ENCODE data around the gene C21orf91.
"Not testable (repeated sequence)": the region's sequence is repeated elsewhere in the genome, so short reads cannot be mapped to it uniquely, and the experiment has no call there.

The C21orf91 gene

GRCh38 chr21:17775431-17776126 is 43.6 kb downstream of the C21orf91 start:
- peak; percentile 31 to 62 for DNase-seq

DNA sequence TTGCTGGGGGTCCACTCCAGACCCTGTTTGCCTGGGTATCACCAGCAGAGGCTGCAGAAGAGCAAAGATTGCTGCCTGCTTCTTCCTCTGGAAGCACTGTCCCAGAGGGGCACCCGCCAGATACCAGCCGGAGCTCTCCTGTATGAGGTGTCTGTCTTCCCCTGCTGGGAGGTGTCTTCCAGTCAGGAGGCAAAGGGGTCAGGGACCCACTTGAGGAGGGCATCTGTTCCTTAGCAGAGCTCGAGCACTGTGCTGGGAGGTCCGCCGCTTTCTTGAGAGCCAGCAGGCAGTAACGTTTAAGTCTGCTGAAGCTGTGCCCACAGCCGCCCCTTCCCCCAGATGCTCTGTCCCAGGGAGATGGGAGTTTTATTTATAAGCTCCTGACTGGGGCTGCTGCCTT is 44.1 kb downstream of the C21orf91 start:
- DNase-seq, result not testable (repeated sequence)

DNA sequence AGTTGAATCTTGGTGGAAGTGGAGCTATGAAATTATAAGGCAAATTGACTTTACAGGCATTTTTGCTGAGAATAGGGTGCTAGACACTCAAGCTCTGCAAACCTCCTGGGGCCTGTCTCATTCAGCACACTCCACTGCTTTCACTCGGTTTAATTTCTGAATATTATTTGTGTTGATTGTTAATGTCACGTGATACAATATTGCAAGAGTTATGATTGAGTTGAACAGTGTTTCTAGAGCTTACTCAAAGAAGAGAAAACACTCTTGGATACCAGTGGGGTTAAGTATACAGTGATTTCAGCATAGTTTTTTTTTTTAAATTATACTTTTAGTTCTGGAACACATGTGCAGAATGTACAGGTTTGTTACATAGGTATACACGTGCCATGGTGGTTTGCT is 49.7 kb downstream of the C21orf91 start:
- no peak for DNase-seq

DNA sequence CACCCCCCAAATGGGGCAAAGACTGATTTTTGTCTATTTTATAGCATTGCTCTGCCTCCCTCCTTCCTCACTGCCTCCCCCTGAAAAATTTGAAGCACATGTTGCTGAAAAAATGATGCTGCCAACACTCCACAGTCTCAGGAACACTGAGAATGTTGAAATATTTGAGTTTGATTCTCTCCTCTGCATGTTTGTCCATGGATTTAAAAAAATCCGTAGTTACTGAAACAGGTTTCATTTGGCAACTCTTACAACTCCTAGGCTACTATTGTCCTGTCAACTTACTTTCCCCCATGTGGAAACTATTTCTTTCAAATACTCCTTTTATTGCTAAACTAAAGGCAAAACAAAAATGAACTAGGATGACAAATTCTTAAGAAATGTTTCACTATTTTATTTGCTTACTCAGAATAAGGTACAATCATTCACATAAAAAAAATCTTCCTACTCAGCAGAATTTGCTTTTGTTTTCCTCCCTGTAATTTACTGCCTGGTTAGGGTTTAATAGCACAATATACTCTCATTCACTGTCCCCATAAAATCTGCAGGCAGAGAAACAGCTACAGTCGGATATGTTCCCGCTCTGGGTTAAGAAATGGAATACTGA is 50.2 kb downstream of the C21orf91 start:
- no peak for DNase-seq

GRCh38 chr21:17765207-17765606 is 53.9 kb downstream of the C21orf91 start:
- DNase-seq, result no peak

DNA sequence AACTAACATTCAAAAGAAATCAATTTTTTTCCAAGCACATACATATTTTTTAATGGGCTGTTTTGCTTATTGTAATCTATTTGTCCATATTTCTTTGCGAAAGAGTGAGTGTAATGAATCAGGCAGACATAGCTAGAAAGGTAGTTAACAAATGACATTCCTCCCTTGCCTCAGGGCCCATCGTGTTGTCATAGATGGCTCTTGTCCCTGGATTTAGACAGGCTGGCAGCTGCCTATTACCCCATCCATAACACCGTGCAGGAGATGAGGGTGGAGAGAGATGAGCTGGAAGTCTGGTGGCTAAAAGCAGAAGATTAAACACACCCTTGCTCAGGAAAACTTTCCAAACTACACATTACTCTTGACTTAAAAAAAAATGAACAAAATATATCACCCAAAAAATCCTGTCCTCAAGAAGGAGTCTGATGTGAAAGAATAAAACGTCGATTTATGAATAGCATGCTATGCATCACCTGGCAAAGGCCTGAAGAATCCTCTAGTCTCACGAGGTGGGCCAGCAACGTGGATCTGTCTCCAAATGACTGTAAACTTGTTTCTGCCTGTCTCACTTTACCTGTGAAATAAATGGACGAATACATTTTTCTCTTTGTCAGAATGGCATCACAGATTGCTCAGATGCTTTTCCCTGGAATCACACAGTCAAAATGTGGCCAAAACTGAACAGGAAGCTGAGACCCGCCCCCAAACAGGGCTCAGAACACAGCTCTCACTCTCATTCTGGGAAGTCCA is 55.7 kb downstream of the C21orf91 start:
- no peak for DNase-seq

DNA sequence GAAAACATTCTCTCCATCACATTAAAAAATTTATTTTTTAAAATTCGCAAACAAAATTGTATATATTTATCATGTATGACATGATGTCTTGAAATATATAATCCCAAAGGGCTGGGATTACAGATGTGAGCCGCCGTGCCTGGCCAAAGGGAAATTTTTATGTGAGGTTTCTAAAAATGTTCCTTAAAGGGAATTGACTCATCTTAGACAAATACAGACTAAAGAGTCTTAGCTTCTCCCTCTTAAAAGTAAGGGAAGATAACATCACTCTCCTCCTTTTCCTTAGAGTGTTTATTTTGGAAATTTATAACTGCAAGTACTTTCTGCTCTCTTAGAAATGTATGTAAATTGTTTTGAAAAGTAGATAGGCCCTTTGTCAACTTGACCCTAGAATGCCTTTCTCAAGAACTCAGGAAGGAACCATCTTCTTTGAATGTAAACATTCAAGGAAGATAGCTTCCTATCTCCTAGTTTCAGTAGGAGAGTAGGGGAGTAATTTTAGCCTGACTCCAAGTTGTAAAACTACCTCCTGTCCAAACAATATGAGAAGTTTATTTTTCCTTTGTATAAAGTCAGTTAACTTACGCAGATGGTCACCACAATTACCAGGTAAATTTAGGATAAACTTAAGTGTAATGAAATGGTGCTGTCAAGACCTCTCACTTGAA is 59.5 kb downstream of the C21orf91 start:
- no peak for DNase-seq

DNA sequence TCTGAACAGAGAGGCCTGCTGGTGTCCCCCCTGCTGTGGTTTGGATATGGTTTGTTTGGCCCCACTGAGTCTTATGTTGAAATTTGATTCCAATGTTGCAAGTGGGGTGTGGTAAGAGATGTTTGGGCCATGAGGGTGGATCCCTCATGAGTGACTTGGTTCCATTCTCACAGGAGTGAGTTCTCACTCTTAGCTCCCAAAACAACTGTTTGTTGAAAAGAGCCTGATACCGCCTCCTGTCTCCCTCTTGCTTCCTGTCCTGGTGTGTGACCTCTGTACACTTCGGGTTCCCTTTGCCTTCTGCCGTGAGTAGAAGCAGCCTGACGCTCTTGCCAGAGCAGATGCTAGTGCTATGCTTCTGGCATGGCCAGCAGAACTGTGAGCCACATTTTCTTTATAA is 60.5 kb downstream of the C21orf91 start:
- DNase-seq, result no peak

- no peak for DNase-seq
Measured at GRCh38 chr21:17757671-17758070, 61.5 kb downstream of the C21orf91 start.

GRCh38 chr21:17753736-17754135 is 65.4 kb downstream of the C21orf91 start:
- DNase-seq, result no peak

- DNase-seq, result no peak
Measured at GRCh38 chr21:17752171-17752570, 67.0 kb downstream of the C21orf91 start.

GRCh38 chr21:17746920-17747319 is 72.2 kb downstream of the C21orf91 start:
- DNase-seq, result no peak

GRCh38 chr21:17745086-17745485 is 74.1 kb downstream of the C21orf91 start:
- DNase-seq, result no peak

DNA sequence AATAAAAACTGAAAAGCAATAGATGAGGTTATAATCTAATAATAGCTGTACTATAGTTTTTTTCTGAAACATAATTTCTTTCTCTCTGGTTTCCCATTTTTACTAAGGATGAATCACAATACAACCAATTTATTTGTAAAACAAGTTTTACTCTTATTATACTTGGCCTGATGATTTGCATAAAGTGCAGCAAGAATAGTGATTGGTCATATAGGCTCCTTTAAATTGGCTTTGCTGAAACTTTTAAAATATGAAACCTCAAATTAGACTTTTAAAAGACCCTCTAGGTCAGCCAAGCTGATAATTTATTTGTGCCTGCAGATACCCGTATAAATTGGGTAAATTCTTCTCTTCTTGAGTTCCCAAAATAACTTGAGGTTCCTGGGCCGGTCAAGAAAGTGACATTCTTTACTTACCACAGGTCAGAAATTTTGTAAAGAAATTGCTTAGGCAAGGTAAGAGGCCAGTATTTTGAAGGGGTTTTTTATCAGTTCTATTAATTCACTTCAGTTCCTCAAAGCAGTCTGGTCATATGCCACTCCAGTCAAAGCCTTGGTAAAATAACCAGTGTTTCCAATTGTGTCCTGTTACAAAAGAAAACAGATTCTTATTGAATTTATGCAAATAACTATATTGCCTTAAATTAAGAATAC is 76.1 kb downstream of the C21orf91 start:
- no peak for DNase-seq

DNA sequence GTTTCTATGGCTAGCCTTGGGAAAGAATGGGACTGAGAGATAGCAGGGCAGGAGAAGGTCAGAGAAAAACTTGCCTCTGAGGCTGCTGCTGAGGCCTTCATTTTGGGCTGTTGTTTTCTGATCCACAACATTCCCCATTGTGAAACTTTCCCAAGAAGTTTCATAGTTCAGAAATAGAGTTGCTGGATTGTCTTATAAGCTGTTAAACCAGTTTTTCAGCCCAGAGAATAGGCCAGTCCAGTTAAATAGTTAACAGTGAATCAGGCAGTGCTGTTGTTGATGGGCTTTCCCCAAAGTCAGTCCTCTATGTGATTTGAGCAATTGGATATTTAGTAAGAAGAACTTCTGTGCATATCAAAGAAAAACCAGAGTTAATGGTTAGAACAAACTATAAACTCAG is 77.0 kb downstream of the C21orf91 start:
- no peak for DNase-seq

Data from stimulated activated CD4-positive, alpha-beta T cell treated with anti-CD3 and anti-CD28 coated beads, Interleukin-4, amount 100 ng/mL, for 4 hours (primary cell).